Left cardiac atrium (tissue), 4 donors: ENCODE results near the gene PYY. TPM values are rescaled to one million over a fixed set of nuclear protein-coding genes. Genes with fewer than 3 reads are reported as not detected.
"Not testable (repeated sequence)": the region's sequence is repeated elsewhere in the genome, so short reads cannot be mapped to it uniquely, and the experiment has no call there.

Experiments
- ATAC-seq, 2 donors: fragments of 200-7000 bp; cut with Tn5 transposase; one replicate each; pipeline ENCODE4 v1.9.1; 2020; ENCODE audit warnings: mild to moderate bottlenecking in 2 of 2, moderate library complexity in 2 of 2
- DNase-seq: peaks from one replicate; pipeline ENCODE4 v3.0.0-alpha.2; 2020
- intact Hi-C, 2 donors: fragments of 100-400 bp; cut with DNase I; formaldehyde crosslinking; loops; one replicate each; pipeline versions ENCODE4 v1.14.1 to v1.15.1; 2022 to 2023
- long read RNA-seq: library from polyadenylated mRNA; unstranded; transcript quantifications from one replicate; pipeline ENCODE4 v2.0.0, GENCODE V29; 2021
- total RNA-seq, 2 donors: library from RNA; stranded (reverse); fragmentation: NEBNext Ultra II Directional; extraction: Animal tissue kit (Norgen Biotek cat#: 25700); gene quantifications; one replicate each; pipeline ENCODE4 v1.2.1, GENCODE V29; 2021
- donor health status: DM: no; HTN: yes; CAD: no.
- donor health status: DM: no; HTN: yes; CAD: no; lungs with severe emphysema.
- donor health status: DM: yes; HTN: yes; CAD: no.
- donor health status: Dilated cardiomyopathy.

Gene PYY
- total RNA-seq = not detected
- long read RNA-seq = 0 reads

- intact Hi-C loops = no loop called here
Observed at GRCh38 chr17:43953746-43954145, at the start of gene PYY. Gene PYY, minus strand, starts transcription at chr17:43953940. Its CDS starts 457 bp downstream, at chr17:43953483.

GRCh38 chr17:44002141-44002848 is 48.6 kb upstream of the PYY start:
- no peak for DNase-seq
- intact Hi-C loops = no loop called here
- ATAC-seq = no peak

More at GRCh38 chr17:43953746-43954145, at the start of gene PYY:
- DNase-seq (no peak), ATAC-seq (no peak)

- ATAC-seq (no peak), DNase-seq (no peak)
- intact Hi-C loops = no loop called here
Observed at GRCh38 chr17:44001461-44001920, 47.8 kb upstream of the PYY start.

- intact Hi-C loops = no loop called here
- no peak for DNase-seq
- no peak for ATAC-seq
Observed at GRCh38 chr17:44000871-44001460, 47.2 kb upstream of the PYY start.

GRCh38 chr17:44000141-44000860 is 46.6 kb upstream of the PYY start:
- no peak for DNase-seq
- intact Hi-C loops = no loop called here
- peak in 1 of 2 donors; percentile 21 for ATAC-seq

GRCh38 chr17:43999024-43999423 is 45.3 kb upstream of the PYY start:
- DNase-seq (no peak), ATAC-seq (no peak)
- intact Hi-C loops = no loop called here

- DNase-seq (no peak), ATAC-seq (no peak)
- intact Hi-C loops = no loop called here
Observed at GRCh38 chr17:43998552-43998951, 44.8 kb upstream of the PYY start.

- ATAC-seq, intact Hi-C loops, DNase-seq: not testable (repeated sequence)
Observed at GRCh38 chr17:43997180-43997579, 43.4 kb upstream of the PYY start.

GRCh38 chr17:43995150-43995471 is 41.4 kb upstream of the PYY start:
- ATAC-seq = no peak
- intact Hi-C loops = loop anchor here (2.0 kb wide), 1 partner anchor 50 kb away; no protein-coding TSS in a partner anchor
- no peak for DNase-seq

GRCh38 chr17:43994272-43995149 is 40.8 kb upstream of the PYY start:
- peak; percentile 93 to 96 for ATAC-seq
- intact Hi-C loops = loop anchor here (2.0 kb wide), 1 partner anchor 50 kb away; no protein-coding TSS in a partner anchor
- peak; percentile 80 for DNase-seq

GRCh38 chr17:43992641-43993040 is 38.9 kb upstream of the PYY start:
- DNase-seq = no peak
- intact Hi-C loops = no loop called here
- ATAC-seq = no peak

GRCh38 chr17:43988301-43988700 is 34.6 kb upstream of the PYY start:
- DNase-seq (no peak), ATAC-seq (no peak)
- intact Hi-C loops = no loop called here

- intact Hi-C loops = no loop called here
- DNase-seq (no peak), ATAC-seq (no peak)
Observed at GRCh38 chr17:43987131-43988021, 33.6 kb upstream of the PYY start.

- DNase-seq (no peak), ATAC-seq (peak in 1 of 2 donors; percentile 54)
- intact Hi-C loops = no loop called here
Observed at GRCh38 chr17:43986225-43986981, 32.7 kb upstream of the PYY start.

GRCh38 chr17:43984521-43984920 is 30.8 kb upstream of the PYY start:
- ATAC-seq (peak in 1 of 2 donors; percentile 21), DNase-seq (no peak)
- intact Hi-C loops = no loop called here

GRCh38 chr17:43983515-43984411 is 30.0 kb upstream of the PYY start:
- peak; percentile 62 to 66 for ATAC-seq
- intact Hi-C loops = no loop called here

GRCh38 chr17:43983196-43983514 is 29.4 kb upstream of the PYY start:
- intact Hi-C loops = no loop called here
- ATAC-seq = no peak

More at GRCh38 chr17:43983515-43984411, 30.0 kb upstream of the PYY start:
- DNase-seq = peak; percentile 33

More at GRCh38 chr17:43983196-43983514, 29.4 kb upstream of the PYY start:
- DNase-seq = no peak
